LNCAP (cell line): Measurements from ENCODE around the gene RABGAP1.

Source experiments
- CTCF ChIP-seq: fragments of 450-650 bp; IDR thresholded peaks from 2 replicates; pipeline ENCODE4 v1.5.1; 2017; ENCODE audit warnings: mild to moderate bottlenecking

The RABGAP1 gene

DNA sequence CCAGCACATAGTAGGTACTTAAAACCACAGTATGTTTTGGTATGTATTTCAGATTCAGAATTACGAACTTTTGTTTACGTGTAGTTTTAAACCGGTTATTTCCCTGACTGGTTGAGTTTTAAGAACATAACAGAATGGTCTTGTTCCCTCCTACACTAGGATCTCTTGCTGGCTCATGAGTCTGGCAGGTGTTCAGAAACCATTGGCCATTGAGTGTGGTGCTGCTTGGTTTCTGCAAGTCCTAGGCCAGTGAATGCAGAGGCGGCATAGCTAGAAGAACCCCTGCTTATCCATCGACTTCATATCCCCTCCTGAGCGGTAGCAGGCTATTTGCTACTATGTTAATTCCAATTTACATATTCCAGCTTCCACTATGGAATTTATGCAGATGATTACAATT, 158.2 kb downstream of the RABGAP1 start:
- no peak for TF ChIP-seq CTCF

DNA sequence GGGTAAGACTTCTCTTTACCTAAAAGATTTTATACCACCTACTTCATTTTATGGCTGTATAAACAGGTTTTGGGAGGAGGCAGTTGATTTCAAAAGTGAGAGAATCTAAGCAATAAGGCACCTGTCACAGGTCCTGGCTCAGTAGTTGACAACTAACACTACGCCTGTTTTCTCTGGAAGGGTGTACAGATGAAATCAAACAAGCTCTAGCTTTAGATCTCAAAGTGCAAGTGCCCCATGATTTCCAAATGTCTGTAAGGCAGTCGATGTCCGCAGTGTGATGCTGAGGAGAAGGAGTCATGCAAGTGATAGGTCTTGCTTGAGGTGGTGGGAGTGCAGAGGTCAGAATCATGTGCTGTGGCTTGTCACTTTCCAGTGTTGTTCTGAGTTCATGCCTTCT, 158.7 kb downstream of the RABGAP1 start:
- no peak for TF ChIP-seq CTCF

DNA sequence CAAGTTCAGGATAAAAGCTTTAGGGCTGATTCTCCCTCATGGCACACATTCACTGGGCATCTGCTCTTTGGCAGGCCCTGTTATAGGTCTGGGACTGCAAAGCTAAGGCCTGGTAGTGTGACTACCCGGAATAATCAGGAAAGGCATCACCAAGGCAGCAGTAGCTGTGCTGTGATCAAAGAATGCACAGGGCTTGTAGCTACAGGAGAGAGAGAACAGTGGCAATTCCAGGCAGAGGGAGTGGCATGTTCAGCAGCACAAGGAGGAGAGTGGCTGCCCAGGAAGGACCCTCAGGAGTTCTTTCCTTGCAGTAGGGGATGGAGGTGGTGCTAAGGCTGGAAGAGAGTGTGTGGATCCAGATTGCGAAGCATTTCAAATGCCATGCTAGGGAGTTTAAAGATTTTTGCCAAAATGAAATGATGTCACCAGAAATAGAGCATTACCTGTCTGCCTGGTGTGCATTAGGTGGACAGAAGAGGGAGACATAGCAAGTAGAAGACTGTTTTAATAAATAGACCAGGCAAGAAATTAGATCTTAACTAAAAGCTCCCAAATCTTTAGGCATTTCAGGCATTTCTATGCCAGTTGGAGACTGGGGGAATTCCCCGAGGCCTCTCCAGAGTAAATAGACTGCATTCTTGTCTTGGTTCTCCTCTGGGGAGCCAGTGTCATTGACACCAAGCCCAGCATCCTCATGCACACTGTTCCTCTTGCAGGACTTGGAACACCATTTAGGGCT, 161.7 kb downstream of the RABGAP1 start:
- peak; percentile 69 for TF ChIP-seq CTCF

- TF ChIP-seq CTCF: no peak
Observed at GRCh38 chr9:123104807-123105206, 164.0 kb downstream of the RABGAP1 start.

- no peak for TF ChIP-seq CTCF
Observed at GRCh38 chr9:123105490-123105889, 164.7 kb downstream of the RABGAP1 start.

DNA sequence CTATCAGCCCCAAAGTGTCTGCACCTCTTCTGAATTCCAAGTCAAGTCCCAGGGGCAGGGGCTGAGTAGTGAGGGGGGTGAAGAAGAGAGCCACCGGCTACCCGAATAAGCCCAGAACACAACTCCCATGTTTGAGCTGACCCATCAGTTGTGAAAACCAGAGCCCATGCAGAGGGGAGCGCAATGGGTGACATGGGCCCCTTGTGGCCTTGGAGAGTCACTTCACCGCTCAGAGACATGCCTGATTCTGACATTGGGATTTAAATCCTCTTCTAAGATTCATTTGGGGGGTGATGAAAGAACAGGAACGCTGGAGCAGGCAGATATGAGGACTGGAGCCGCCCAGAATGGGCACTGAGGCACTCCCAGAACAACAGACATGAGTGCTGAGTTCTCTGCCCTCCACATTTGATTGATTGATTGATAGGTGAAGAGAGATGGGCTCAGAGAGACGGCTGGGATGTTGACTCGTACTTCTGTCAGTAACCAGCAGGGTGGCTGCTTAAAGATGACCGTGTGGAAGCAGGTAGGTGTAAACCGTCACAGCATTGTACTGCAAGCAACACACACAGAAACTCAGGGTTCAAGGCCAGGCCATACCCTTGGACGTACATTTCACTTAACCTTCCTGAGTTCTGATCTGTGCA, 166.9 kb downstream of the RABGAP1 start:
- no peak for TF ChIP-seq CTCF

DNA sequence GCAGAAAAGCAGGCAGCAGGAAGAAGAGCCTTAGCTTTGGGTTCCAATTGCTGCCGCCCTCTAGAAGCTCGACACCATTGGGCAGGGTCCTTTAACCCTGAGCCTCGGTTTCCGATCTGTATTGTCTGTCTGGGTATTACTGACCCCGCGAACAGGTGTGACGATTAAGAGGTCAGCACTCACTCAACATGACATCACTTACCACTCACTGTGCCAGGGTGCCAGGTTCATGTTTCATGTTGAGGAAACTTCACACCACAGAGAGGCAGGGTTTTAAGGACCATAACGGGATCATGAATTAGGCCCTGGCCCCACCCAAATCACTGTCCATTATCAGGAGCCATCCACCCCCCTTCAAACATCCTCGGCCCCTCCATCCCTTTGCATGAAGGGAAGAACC, 168.2 kb downstream of the RABGAP1 start:
- TF ChIP-seq CTCF: no peak
